ENCODE results near the gene IPPK.

Gene IPPK

GRCh38 chr9:92658176-92658575, 11.8 kb downstream of the IPPK start:
- in situ Hi-C loops (cut with MboI; ENCODE audit: low sequenced_read_pairs), result no loop called here

GRCh38 chr9:92657296-92658094, 12.4 kb downstream of the IPPK start:
- in situ Hi-C loops (cut with MboI; ENCODE audit: low sequenced_read_pairs), result no loop called here

DNA sequence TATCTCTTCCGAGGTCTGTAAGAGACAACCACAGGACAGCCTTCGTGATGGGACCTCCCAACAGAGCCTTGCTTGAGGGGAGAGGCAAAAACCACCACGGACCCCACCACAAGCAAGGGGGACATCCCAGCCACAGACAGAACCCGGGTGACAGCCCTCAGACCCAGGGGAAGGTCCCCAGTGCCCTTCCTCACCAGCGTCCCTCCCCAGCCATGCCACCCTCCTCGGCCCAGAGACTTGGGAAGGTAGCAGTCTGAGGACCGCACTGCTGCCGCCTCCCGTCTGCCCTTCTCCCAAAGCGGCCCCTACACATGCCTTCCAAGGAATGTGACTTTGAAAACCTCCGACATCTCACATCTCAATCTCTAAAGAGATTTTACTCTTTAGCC, 13.4 kb downstream of the IPPK start:
- in situ Hi-C loops (cut with MboI; ENCODE audit: low sequenced_read_pairs), result no loop called here

GRCh38 chr9:92655896-92656536, 13.9 kb downstream of the IPPK start:
- in situ Hi-C loops (cut with MboI; ENCODE audit: low sequenced_read_pairs), result no loop called here

DNA sequence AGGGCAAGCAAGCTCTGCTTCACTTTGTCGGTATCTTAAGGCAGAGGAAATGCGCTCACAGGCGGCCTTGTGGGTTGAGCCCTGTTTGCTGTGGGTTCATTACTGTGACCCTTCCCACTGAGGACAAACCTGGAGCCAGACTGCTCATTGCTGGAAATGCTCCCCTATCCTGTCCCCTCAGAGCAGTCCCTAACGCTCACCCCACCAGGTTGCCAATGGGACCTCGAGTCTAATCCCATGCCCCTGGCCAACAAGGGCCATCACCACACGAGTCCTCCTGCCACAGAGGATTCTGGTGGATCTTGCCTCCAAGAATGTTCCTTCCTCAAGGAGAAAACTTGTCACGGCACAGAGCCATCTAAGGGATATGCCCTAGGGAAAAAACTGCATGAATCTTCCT, 14.6 kb downstream of the IPPK start:
- in situ Hi-C loops (cut with MboI; ENCODE audit: low sequenced_read_pairs), result no loop called here

GRCh38 chr9:92654481-92655301, 15.2 kb downstream of the IPPK start:
- in situ Hi-C loops (cut with MboI; ENCODE audit: low sequenced_read_pairs), result no loop called here

- in situ Hi-C loops (cut with MboI; ENCODE audit: low sequenced_read_pairs), result no loop called here
Observed at GRCh38 chr9:92652461-92652860, 17.5 kb downstream of the IPPK start.

GRCh38 chr9:92650839-92651621, 18.9 kb downstream of the IPPK start:
- in situ Hi-C loops (cut with MboI; ENCODE audit: low sequenced_read_pairs), result no loop called here

GRCh38 chr9:92650296-92650695, 19.6 kb downstream of the IPPK start:
- in situ Hi-C loops (cut with MboI; ENCODE audit: low sequenced_read_pairs), result no loop called here

GRCh38 chr9:92649007-92649406, 20.9 kb downstream of the IPPK start:
- in situ Hi-C loops (cut with MboI; ENCODE audit: low sequenced_read_pairs), result no loop called here

- in situ Hi-C loops (cut with MboI; ENCODE audit: low sequenced_read_pairs), result no loop called here
Observed at GRCh38 chr9:92648474-92648971, 21.4 kb downstream of the IPPK start.

- in situ Hi-C loops (cut with MboI; ENCODE audit: low sequenced_read_pairs), result no loop called here
Observed at GRCh38 chr9:92647671-92648473, 22.1 kb downstream of the IPPK start.

- in situ Hi-C loops (cut with MboI; ENCODE audit: low sequenced_read_pairs), result no loop called here
Observed at GRCh38 chr9:92645041-92645440, 24.9 kb downstream of the IPPK start.

DNA sequence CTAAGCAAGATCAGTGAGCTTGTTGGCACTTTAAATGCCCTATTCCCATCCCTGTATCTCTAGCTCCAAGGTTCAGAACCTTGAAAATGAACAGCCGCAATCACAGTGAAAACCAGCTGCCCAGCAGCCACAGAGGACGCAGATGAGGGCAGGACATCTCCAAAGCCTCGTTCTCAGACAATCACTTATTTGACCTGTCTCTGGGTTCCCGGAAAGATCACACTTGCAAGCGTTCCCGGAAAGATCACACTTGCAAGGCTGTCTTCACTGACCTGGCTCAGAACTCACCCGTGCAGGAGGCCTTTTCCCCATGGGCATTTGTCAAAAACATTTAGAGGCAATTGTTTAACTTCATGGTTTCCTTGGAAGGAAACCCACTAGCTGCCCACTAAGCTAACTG, 25.7 kb downstream of the IPPK start:
- in situ Hi-C loops (cut with MboI; ENCODE audit: low sequenced_read_pairs), result no loop called here

DNA sequence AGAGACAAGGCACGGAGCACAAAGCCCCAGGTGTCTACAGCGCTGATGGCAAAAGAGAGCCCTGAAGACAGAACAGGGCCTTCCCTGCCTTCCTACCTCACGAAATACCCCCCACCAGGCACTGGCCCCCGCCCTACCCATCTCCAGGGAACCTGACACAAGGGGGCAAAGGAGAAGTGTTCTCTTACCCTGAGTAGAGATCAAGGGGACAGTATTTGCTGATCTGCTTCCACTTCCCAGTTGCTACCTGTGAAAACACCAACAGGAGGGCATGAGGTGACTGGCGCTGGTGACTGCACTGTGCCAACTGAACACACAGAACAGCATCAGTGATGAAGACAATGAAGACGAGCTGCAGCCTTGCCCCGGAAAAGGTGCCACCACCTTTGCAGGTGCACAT, 27.4 kb downstream of the IPPK start:
- in situ Hi-C loops (cut with MboI; ENCODE audit: low sequenced_read_pairs), result no loop called here

DNA sequence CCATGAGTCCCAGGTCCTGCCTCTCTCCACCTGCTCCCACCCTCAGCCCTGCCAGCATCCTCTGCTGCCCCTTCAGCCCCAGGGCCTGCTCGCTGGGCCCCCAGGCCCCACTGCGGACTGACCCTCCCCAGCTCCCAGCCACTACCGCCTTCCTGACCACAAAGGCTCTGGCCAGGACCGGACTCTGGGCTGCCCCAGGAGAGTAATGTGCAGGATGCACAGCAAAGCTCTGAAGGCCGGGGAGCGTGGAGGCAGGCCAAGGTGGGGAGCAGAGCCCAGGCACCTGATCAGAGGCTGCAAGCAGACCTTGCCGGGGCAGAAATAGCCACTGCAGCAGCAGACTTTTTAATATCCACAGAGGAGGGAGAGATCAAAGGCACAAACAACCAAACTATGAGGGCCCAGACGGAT, 27.9 kb downstream of the IPPK start:
- in situ Hi-C loops (cut with MboI; ENCODE audit: low sequenced_read_pairs), result no loop called here

- in situ Hi-C loops (cut with MboI; ENCODE audit: low sequenced_read_pairs), result no loop called here
Observed at GRCh38 chr9:92641092-92641809, 28.7 kb downstream of the IPPK start.

GRCh38 chr9:92640398-92641091, 29.4 kb downstream of the IPPK start:
- in situ Hi-C loops (cut with MboI; ENCODE audit: low sequenced_read_pairs), result no loop called here

- in situ Hi-C loops (cut with MboI; ENCODE audit: low sequenced_read_pairs), result no loop called here
Observed at GRCh38 chr9:92639791-92640271, 30.1 kb downstream of the IPPK start.
